Choroid plexus epithelial cell (primary cell): ENCODE data around the gene SCYGR8.

Experiments used
- DNase-seq: peaks from one replicate; pipeline ENCODE4 v3.0.0-alpha.2; 2010; ENCODE audit warnings: low read depth
- H3K4me3 ChIP-seq: 2 replicates; pipeline ENCODE4 v1.5.1; 2011; ENCODE audit warnings: low read depth, mild to moderate bottlenecking, control low read depth, low read length, moderate library complexity
- TF ChIP-seq, protein P1 (sequence below): conservative IDR thresholded peaks from 2 replicates; pipeline ENCODE4 v1.5.1; 2011; ENCODE audit warnings: low read depth, mild to moderate bottlenecking, control low read depth, inconsistent platforms, low read length, moderate library complexity

Gene SCYGR8

DNA sequence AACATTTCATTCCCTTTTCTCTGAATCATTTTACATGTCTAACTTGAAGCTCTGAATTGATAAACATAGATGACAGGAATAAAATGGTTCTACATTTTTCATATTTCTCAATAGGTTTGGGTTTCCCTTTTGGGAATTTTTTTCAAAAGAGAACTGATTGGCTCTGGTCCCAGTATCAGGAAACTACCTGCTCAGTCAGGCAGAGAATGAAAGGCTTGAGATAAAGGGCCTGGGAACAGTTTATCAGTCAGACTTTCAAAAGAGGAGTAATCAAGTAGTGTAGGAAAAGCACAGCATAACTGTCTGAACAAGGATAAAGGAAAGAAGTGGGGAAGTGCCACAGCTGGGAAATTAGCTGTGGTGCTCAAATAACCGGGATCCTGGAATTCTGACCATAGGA, 39.6 kb downstream of the SCYGR8 start:
- no peak for DNase-seq
- H3K4me3 ChIP-seq: no peak overlapping the region
- TF ChIP-seq, protein P1, sequence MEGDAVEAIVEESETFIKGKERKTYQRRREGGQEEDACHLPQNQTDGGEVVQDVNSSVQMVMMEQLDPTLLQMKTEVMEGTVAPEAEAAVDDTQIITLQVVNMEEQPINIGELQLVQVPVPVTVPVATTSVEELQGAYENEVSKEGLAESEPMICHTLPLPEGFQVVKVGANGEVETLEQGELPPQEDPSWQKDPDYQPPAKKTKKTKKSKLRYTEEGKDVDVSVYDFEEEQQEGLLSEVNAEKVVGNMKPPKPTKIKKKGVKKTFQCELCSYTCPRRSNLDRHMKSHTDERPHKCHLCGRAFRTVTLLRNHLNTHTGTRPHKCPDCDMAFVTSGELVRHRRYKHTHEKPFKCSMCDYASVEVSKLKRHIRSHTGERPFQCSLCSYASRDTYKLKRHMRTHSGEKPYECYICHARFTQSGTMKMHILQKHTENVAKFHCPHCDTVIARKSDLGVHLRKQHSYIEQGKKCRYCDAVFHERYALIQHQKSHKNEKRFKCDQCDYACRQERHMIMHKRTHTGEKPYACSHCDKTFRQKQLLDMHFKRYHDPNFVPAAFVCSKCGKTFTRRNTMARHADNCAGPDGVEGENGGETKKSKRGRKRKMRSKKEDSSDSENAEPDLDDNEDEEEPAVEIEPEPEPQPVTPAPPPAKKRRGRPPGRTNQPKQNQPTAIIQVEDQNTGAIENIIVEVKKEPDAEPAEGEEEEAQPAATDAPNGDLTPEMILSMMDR: no peak

- no peak overlapping the region for H3K4me3 ChIP-seq
- TF ChIP-seq, protein P1: no peak
- no peak for DNase-seq
Measured at GRCh38 chr2:227788561-227789018, 42.9 kb downstream of the SCYGR8 start.

DNA sequence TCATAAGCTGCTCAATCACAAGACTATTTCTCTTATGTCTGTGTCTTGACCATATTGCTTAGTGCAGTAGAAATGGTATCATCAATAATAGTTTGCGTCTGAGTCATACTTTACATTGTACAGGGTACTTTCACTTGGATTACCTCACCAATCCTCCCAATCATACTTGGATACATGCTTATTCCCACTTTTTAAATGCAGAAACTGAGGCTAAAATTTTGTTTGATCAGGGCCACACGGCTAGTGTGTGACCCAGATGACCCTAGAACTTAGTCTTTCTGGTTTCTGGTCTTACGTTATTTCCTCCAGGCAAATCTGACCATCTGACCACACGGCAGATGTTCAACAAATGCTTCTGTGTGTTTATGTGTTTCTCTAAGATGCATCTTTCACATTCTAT, 44.1 kb downstream of the SCYGR8 start:
- TF ChIP-seq, protein P1: no peak
- H3K4me3 ChIP-seq: no peak overlapping the region
- DNase-seq: peak; percentile 55

DNA sequence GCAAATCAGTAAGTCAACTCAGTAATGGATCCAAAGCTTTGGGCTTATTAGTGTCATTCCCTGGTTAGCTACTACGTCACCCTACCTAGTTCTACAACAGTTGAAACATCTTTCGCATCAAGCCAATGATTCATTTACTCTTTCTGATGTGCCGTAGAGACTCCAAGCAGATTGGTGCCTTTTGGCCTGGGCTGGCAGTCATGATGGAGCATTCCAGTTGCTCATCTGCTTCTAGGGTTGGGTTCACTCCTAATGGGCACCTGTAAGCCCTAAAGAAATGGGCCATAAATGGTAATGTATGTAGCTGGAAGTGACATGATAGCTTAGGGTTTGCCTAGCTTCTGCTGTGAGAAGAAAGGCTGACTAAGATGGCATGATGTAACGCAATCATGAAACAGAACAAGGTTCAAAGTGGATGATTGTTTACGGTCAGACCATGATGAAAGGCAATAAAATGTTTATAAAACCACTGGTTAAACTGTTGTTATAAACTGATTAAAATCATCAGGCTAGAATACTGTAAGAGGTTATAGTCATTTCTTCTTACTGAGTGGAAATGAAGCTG, 47.5 kb downstream of the SCYGR8 start:
- no peak overlapping the region for H3K4me3 ChIP-seq
- TF ChIP-seq, protein P1: no peak
- DNase-seq: no peak
